KMS-11 (cell line): ENCODE results near the gene DBN1.

Source experiments
- H2AFZ ChIP-seq: fragments of 200-600 bp; sonication (generic); 2 replicates; pipeline ENCODE4 v1.6.1; 2016; ENCODE audit warnings: antibody characterized with exemption, mixed run types, low read depth
- H3K27ac ChIP-seq: fragments of 200-600 bp; sonication (generic); 2 replicates; pipeline ENCODE4 v1.6.1; 2016; ENCODE audit warnings: mild to moderate bottlenecking, mixed run types
- H3K27me3 ChIP-seq: fragments of 200-600 bp; sonication (generic); 2 replicates; pipeline ENCODE4 v1.6.1; 2017; ENCODE audit warnings: mild to moderate bottlenecking, low read depth, mixed run types, moderate library complexity; ENCODE audit not compliant: insufficient read depth
- H3K36me3 ChIP-seq: fragments of 200-600 bp; sonication (generic); 2 replicates; pipeline ENCODE4 v1.6.1; 2017; ENCODE audit warnings: mild to moderate bottlenecking, mixed run types; ENCODE audit not compliant: insufficient read depth
- H3K4me1 ChIP-seq: fragments of 200-600 bp; sonication (generic); 2 replicates; pipeline ENCODE4 v1.6.1; 2016; ENCODE audit warnings: mild to moderate bottlenecking, low read depth, mixed run types; ENCODE audit not compliant: poor library complexity, severe bottlenecking
- H3K4me2 ChIP-seq: fragments of 200-600 bp; sonication (generic); 2 replicates; pipeline ENCODE4 v1.7.0; 2016; ENCODE audit warnings: mild to moderate bottlenecking, mixed run types
- H3K4me3 ChIP-seq: fragments of 200-600 bp; sonication (generic); IDR thresholded peaks from 2 replicates; pipeline ENCODE4 v1.6.1; 2017; ENCODE audit warnings: low read depth, low read length, mixed read lengths; ENCODE audit not compliant: insufficient read depth
- H3K79me2 ChIP-seq: fragments of 200-600 bp; sonication (generic); 2 replicates; pipeline ENCODE4 v1.6.1; 2016; ENCODE audit warnings: low read depth, mixed run types; ENCODE audit not compliant: insufficient read depth
- H3K9ac ChIP-seq: fragments of 200-600 bp; sonication (generic); 2 replicates; pipeline ENCODE4 v1.6.1; 2016; ENCODE audit warnings: mild to moderate bottlenecking, mixed run types
- H4K20me1 ChIP-seq: fragments of 200-600 bp; sonication (generic); 2 replicates; pipeline ENCODE4 v1.6.1; 2016; ENCODE audit warnings: mild to moderate bottlenecking, mixed run types; ENCODE audit not compliant: insufficient read depth
- CTCF ChIP-seq: fragments of 200-600 bp; sonication (generic); conservative IDR thresholded peaks from 2 replicates; pipeline ENCODE4 v1.6.1; 2017; ENCODE audit warnings: low read depth, mild to moderate bottlenecking, antibody characterized with exemption, low read length, moderate library complexity, mixed read lengths

DBN1 gene

GRCh38 chr5:177442066-177442826, 31.2 kb downstream of the DBN1 start:
- peaks cover 27% of the 10 kb centered on the region for H3K4me1 ChIP-seq
- no peak overlapping the region for H3K27ac ChIP-seq

GRCh38 chr5:177440990-177441780, 32.2 kb downstream of the DBN1 start:
- H3K36me3 ChIP-seq: no peaks in the 10 kb centered on the region
- no peaks in the 10 kb centered on the region for H3K27me3 ChIP-seq

More at GRCh38 chr5:177442066-177442826, 31.2 kb downstream of the DBN1 start:
- H3K36me3 ChIP-seq: no peaks in the 10 kb centered on the region
- H3K4me3 ChIP-seq: no peak overlapping the region
- no peaks in the 10 kb centered on the region for H3K27me3 ChIP-seq
- TF ChIP-seq CTCF: no peak
- no peak overlapping the region for H2AFZ ChIP-seq
- no peak overlapping the region for H3K9ac ChIP-seq
- no peak overlapping the region for H3K4me2 ChIP-seq
- H3K79me2 ChIP-seq: no peaks in the 10 kb centered on the region
- no peaks in the 10 kb centered on the region for H4K20me1 ChIP-seq

DNA sequence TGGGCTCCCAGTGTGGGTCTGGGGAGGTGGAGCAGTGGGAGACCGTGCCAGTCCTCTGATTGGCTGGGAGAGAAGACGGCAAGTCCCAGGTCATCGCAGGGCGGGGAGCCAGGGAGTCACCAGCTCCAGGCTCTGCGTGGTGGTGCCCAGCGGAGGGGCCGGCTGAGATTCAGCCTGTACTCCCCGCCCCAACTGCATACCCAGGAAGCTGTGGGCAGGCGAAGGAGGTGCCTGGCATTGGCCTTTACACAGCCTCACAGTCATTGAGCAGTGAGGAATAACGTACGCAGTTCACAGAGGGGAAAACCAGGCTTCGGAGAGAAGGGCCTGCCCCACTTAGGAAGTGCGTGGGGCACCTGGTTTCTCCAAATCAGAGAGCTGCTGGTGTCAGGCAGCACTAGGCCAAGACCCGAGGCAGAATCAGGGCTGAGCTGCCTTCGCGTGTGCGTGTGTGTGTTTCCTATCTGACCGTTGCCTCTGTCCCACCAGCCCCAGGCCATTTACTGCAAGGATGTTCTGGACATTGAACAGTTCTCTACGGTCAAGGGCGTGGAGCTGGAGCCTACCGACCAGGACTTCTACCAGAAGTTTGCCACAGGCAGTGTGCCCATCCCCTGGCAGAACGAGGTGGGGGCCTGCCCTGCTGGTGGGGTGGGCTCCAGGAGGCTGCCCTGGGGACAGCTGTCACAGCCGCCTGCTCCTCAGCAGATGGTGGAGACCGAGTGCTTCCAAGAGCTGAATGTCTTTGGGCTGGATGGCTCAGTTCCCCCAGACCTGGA, 33.0 kb downstream of the DBN1 start:
- H2AFZ ChIP-seq: no peak overlapping the region
- H3K4me1 ChIP-seq: peaks cover 20% of the 10 kb centered on the region
- no peak for TF ChIP-seq CTCF
- H3K27ac ChIP-seq: no peak overlapping the region
- no peak overlapping the region for H3K4me2 ChIP-seq
- no peak overlapping the region for H3K9ac ChIP-seq
- H3K27me3 ChIP-seq: no peaks in the 10 kb centered on the region
- H3K4me3 ChIP-seq: no peak overlapping the region
- no peaks in the 10 kb centered on the region for H4K20me1 ChIP-seq
- no peaks in the 10 kb centered on the region for H3K79me2 ChIP-seq
- H3K36me3 ChIP-seq: no peaks in the 10 kb centered on the region

More at GRCh38 chr5:177440990-177441780, 32.2 kb downstream of the DBN1 start:
- Histone ChIP-seq H4K20me1 (no peaks in the 10 kb centered on the region), H3K9ac (no peak overlapping the region), H3K4me3 (no peak overlapping the region), H3K27ac (no peak overlapping the region), H3K79me2 (no peaks in the 10 kb centered on the region), H3K4me1 (peaks cover 27% of the 10 kb centered on the region), H3K4me2 (no peak overlapping the region), H2AFZ (no peak overlapping the region)
- no peak for TF ChIP-seq CTCF

DNA sequence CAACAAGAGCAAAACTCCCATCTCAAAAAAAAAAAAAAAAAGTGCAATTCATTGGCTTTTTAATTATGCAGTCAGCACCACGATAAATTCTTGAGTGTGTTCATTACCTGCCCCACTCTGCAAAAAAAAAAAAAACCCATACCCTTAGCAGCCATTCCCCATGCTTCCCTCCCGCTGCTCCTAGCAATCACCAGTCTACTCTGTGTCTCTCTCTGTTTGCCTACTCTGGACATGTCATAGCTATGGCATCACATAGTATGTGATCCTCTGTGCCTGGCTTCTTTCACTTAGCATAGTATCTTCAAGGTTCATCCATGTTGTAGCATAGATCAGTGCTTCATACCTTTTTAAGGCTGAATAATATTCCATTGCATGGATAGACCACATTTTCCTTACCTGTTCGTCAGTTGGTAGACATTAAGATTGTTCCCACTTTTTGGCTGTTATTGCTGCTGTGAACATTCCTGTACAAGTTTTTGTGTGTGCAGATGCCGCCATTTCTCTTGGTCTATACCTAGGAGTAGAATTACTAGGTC, 33.8 kb downstream of the DBN1 start:
- no peaks in the 10 kb centered on the region for H3K36me3 ChIP-seq
- peaks cover 12% of the 10 kb centered on the region for H3K4me1 ChIP-seq

More for the DNA sequence above, 33.8 kb downstream of the DBN1 start:
- Histone ChIP-seq H3K27ac (no peak overlapping the region), H3K27me3 (no peaks in the 10 kb centered on the region), H3K4me3 (no peak overlapping the region), H3K4me2 (no peak overlapping the region), H3K79me2 (no peaks in the 10 kb centered on the region), H4K20me1 (no peaks in the 10 kb centered on the region), H2AFZ (no peak overlapping the region), H3K9ac (no peak overlapping the region)
- no peak for TF ChIP-seq CTCF
